Hippocampal formation (tissue), 2 donors: ENCODE data around the gene MYO9B.
"Not testable (repeated sequence)": the region's sequence is repeated elsewhere in the genome, so short reads cannot be mapped to it uniquely, and the experiment has no call there.

ENCODE experiments used
- DNase-seq, 2 donors: peaks; one replicate each; lab custom pipeline; 2025; lab: John Stamatoyannopoulos, UW

Gene MYO9B

DNA sequence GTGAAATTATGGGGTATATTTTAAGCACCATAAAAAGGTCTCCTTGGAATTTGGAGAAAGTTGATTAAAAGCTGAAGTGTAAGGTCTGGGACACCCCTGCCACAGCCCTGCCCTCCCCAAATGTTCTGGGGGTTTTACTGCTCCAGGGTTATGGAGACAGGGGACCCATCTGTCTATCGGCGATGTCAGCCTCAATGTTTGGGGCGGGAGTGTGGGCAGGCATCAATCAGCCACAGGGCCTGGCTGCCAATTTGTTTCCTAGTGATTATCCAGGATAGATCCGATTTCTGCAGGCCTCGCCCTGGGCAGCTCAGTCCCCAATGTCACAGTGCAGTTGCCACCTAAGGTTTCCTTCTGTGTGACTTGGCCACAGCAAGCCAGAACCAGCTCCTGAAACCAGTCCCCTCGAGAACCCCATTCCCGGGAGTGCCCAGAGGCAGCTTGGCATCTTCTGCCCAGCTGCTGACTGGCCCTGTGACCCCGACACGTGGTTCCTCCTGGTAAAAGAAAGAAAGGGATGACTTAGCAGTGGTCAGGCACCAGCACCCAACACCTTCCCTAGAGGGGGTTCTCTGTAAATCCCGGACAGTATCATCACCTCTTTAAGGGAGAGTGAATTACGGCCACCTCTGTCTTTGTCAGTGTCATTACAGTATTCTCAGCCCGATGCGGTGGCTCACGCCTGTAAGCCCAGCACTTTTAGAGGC, 41.6 kb downstream of the MYO9B start:
- no peak for DNase-seq

GRCh38 chr19:17118957-17119356, 43.4 kb downstream of the MYO9B start:
- DNase-seq, result no peak

DNA sequence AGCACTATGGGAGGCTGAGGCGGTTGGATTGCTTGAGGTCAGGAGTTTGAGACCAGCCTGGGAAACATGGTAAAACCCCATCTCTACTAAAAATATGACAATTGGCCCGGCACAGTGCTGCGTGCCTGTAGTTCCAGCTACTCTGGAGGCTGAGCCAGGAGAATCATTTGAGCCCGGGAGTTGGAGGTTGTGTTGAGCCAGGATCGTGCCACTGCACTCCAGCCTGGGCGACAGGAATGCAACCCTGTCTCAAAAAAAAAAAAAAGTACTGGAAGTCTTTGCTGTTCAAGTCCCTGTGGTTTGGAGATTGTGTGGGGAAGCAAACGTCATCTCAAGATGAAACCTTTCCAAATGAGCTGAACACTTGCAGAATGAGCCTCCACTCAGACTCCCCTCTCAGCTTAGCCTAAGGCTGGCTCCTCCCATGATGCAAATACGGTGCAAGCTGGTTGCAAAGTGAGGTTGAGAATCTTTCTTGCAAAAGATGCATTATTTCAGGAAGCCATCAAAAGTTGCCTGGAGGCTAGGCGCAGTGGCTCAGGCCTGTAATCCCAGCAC, 46.2 kb downstream of the MYO9B start:
- DNase-seq, result no peak

- DNase-seq, result no peak
Measured at GRCh38 chr19:17123041-17123440, 47.5 kb downstream of the MYO9B start.

DNA sequence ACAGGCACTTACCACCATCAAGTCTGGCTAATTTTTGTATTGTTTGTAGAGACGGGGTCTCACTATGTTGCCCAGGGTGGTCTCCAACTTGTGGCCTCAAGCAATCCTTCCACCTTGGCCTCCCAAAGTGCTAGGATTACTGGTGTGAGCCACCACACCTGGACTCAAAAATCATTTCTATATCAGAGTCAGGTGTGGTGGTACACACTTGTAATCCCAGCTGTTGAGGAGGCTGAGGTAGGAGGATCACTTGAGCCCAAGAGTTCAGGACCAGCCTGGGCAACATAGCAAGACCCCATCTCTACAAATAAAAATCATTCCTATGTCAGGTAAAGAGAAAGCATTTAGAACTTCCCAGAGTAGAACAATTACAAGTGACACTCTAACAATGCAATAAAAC, 48.4 kb downstream of the MYO9B start:
- DNase-seq, result no peak

DNA sequence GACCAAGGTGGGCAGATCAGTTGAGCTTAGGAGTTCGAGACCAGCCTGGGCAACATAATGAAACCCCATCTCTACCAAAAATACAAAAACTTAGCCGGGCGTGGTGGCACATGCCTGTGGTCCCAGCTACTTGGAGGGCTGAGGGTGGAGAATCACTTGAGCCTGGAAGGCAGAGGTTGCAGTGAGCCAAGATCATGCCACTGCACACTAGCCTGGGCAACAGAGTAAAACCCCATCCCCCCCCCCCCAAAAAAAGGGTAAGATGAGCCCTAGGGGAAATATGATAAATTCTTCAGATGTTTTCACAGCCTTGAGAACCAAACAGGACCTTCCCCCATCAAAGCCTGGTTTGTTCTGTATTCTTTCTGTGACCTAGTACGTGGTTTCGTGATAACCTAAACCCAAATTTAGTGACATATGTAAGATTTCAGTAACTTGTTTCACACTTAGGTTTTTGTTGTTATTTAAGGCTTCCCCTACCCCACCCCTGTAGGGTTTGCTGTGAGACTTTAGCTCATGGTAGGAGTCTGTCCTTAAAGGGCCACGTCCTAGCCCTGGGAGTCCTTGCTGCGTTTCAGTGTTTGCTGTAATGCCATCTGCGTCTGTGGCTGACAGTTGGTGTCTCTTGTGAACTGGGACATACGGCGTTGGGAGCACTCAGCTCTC, 49.6 kb downstream of the MYO9B start:
- no peak for DNase-seq

DNA sequence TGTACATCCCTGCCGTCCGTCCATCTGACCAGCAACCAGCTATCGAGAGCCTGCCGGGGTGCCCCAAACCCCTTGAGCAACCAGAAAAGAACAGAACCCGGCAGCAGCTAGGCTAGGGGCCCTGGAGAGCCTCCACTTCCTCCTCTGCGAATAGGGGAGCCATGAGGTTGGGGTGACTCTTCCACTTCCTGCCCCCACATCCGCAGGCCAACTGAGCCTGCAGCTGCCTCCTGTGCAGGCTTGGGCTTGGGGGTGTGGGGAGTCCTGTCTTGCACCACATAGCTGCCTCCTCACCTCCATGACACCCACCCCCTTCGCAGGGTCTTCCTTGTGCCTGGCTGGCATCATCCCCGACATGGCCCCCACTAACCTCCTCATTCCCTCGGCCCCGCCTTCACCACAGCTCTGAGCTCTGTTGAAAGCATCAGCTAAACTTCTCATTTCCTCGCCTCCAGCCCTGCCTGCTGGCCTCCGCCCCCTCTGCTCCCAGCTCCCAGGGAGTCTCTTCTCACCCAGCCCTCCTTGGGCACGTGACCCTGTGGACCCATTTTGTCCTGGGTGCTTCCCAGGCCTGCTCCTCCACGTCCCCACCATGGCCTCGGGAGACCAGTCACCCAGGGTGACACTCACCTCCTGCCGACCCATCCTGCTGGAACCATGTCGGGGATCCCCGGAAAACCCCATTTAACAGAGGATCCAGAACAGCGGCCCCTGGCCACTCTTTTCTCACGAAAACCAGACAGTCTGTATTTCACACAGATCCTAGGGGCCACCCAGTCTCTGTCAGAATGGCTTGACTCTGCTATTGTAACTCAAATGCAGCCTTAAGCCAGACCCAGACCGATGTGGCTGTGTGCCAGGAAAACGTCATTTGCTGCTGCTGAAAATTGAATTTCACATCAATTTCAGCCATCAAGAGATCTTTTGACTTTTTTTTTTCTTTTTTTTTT, 50.4 kb downstream of the MYO9B start:
- peak in 1 of 2 donors; percentile 52 for DNase-seq

DNA sequence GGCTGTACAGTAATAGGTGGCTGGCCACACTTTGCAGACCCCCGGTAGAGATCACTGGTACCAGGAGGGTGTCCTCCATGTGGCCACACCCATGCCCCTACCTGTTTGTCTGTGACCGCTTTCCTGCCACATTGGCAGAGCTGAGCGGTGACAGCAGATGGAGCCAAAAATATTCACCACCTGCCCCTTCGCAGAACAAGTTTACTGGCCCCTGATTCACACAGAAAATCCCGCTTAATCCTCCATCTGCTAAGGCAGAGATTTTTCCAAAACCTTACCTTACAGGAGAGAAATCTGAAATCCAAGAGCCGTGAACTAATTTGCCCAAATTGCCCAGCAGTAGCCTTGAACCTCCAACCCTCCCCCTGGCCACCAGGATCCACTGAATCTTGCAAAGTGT, 52.1 kb downstream of the MYO9B start:
- no peak for DNase-seq

DNA sequence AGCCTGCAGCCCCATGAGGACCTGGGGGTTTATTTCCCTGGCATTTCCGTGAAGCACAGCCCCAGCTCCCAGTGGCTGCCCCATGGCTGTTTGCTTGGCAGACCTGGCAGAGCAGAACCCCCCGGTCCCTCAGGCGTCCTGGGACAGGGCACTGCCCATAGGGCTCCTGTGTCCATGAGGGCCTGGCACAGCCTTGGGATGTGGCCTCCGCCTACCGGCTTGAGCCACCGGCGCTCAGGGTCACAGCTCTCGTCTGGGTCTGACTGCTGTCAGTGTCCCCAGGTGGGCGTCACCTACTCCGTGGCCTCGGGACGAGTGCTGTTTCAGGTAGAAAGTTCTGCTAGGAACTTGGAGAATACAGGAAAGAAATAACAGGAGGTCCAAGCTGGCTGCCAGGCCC, 52.8 kb downstream of the MYO9B start:
- no peak for DNase-seq

- DNase-seq, result no peak
Measured at GRCh38 chr19:17128820-17129219, 53.2 kb downstream of the MYO9B start.

DNA sequence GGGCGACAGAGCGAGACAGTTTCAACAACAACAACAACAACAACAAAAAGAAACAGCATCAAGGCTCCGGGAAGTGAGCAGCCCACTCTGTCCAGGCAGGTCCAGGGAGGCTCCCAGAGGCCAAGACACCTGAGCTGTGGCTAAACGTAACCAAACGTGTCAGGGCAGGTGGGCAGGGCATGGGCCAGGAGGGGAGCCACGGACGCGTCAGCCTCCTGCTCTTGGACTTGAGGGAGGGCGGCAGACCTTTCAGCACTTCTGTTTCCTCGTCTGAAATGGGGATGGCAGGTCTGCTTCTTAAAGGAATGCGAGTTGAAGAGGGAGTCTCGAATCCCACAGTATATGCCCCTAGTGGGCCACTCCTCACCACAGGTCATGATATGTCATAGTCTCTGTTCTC, 53.8 kb downstream of the MYO9B start:
- no peak for DNase-seq

DNA sequence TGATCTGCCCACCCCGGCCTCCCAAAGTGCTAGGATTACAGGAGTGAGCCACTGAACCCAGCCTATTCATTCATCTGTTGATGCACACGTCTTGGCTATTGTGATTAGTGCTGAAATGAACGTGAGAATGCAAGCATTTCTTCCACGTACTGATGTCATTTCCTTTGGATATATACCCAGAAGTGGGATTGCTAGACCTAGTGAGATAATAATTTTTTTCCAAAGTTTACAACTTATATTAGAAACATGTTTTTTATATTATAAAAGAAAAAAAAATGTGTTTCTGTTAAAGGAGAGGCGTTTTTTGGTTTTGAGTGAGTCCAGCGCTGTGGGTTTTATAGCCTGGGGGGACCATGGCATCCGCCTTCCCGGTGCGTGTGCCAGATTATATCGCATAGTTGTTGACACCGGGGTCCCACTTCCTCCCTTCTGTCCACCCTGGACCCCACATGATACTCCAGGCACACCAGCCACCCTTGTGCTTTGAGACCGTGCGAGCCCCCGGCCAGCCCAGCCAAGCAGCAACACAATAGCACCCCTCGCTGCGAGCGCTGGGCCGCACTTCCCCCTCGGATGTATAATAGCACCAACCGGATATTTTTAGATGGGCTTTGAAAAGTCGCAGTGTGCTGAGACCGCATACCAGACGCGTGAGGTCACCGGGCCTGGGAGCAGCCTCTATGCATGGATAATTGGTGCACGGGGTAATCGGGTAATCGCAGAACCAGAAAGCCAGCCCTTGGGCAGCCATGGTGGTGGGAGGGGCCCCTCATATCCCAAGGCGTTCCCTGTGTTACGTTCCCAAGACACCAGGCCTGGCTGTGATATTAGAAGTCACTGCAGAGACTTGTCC, 59.6 kb downstream of the MYO9B start:
- DNase-seq, result peak; percentile 28 to 53

DNA sequence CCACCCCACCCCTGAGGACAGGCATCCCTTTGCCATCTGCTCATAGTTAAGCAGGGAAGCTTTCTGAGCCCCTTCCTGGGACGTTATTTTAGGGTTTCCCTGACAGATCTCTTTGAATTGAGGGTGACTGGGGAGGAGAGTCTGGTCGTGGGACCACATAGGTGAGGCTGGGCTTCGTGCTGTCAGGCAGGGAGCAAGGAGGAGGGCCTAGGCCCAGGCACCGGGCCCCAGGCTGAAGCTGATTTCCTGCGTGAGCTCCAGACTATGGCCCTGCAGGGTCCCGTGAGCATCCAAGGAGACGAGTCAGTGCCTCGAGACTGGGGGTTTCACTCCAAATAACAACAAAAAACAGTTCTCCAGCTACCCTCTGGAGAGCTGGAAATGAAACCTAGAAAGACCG, 60.4 kb downstream of the MYO9B start:
- no peak for DNase-seq

DNA sequence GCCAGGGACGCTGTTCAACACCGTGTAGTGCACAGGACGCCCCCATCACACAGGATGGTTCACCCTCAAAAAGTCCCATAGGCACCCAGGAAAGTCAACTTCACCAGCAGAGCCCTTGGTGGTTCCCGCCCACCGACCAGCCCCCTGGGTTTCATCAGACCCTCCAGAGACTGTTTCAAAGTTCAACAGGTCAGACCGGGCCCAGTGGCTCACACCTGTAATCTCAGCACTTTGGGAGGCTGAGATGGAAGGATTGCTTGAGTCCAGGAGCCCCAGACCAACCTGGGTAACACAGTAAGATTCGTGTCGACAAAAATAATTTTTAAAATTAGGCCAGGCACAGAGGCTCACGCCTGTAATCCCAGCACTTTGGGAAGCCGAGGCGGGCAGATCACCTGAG, 61.0 kb downstream of the MYO9B start:
- no peak for DNase-seq

GRCh38 chr19:17137417-17137816, 61.8 kb downstream of the MYO9B start:
- DNase-seq, result no peak

GRCh38 chr19:17138052-17138846, 62.7 kb downstream of the MYO9B start:
- DNase-seq, result not testable (repeated sequence)

DNA sequence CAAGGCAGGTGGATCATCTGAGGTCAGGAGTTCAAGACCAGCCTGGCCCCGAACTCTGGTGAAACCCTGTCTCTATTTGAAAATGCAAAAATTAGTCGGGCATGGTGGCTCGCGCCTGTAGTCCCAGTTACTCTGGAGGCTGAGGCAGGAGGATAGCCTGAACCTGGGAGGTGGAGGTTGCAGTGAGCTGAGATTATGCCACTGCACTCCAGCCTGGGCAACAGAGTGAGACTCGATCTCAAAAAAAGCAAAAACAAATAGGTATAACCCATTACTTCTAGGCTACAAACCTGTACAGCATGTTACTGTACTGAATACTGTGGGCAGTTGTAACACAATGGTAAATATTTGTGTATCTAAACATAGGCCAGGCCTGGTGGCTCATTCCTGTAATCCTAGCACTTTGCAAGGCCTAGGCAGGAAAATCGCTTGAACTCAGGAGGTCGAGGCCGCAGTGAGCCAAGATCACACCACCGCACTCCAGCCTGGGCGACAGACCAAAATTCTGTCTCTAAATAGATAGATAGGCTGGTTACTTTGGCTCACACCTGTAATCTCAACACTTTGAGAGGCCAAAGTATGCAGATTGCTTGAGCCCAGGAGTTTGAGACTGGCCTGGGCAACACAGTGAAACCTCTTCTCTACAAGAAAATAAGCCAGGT, 63.5 kb downstream of the MYO9B start:
- DNase-seq, result no peak

DNA sequence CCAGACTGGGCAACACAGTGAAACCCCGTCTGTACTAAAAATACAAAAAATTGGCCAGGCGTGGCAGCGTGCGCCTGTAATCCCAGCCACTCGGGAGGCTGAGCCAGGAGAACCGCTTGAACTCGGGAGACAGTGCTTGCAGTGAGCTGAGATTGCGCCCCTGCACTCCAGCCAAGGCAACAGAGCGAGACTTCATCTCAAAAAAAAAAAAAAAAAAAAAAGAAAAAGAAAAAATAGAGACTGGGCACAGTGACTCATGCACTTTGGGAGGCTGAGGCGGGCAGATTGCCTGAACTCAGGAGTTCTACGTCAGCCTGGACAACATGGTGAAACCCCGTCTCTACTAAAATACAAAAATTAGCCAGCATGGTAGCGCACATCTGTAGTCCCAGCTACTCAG, 69.2 kb downstream of the MYO9B start:
- not testable (repeated sequence) for DNase-seq

DNA sequence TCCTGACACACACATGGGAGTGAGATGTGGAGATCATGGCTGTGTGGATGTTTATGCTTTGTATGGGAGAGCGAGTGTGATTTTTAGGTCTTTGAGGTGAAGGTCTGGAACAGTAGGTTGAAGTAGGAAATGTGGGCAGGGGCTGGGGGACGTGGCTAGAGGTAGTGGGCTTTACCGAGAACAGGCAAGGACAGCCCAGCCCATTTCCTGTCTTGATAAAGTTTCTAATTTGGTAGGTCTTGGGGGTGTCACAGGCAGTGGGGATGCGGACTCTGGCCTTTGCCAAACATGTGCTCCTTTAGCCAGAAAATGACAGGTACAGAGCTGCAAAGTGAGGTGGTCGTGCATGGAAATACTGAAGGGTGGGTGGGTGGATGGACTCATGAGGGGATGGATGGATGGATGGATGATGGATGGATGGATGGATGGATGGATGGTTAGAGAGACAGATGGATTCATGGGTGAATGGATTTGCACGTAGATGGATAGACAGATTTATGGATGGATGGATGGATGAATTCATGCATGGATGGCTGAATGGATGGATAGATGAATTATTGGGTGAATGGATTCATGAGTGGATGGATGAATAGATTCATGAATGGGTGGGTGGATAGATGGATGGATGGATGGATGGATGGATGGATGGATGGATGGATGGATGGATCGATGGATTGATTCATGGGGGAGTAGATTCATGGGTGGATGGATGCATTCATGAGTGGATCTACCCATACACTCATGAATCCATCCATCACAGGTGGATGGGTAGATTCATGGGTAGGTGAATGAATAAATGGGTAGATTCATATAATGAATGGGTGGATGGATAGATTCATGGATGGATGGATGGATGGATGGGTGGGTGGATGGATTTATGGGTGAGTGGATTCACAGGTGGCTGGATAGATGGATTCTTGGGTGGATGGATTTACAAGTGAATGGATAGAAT, 70.2 kb downstream of the MYO9B start:
- DNase-seq, result no peak
